HG03196 (cell line): ENCODE results near the gene CTDSP2.
A peak's percentile ranks its signal among the peaks of the same experiment; 100 is the strongest.
"Not testable (repeated sequence)": the region's sequence is repeated elsewhere in the genome, so short reads cannot be mapped to it uniquely, and the experiment has no call there.

Experiments
- ATAC-seq: cut with Tn5 transposase; IDR thresholded peaks from one replicate; pipeline ENCODE4 v1.9.1; 2021; ENCODE audit not compliant: unreplicated experiment

Gene CTDSP2

DNA sequence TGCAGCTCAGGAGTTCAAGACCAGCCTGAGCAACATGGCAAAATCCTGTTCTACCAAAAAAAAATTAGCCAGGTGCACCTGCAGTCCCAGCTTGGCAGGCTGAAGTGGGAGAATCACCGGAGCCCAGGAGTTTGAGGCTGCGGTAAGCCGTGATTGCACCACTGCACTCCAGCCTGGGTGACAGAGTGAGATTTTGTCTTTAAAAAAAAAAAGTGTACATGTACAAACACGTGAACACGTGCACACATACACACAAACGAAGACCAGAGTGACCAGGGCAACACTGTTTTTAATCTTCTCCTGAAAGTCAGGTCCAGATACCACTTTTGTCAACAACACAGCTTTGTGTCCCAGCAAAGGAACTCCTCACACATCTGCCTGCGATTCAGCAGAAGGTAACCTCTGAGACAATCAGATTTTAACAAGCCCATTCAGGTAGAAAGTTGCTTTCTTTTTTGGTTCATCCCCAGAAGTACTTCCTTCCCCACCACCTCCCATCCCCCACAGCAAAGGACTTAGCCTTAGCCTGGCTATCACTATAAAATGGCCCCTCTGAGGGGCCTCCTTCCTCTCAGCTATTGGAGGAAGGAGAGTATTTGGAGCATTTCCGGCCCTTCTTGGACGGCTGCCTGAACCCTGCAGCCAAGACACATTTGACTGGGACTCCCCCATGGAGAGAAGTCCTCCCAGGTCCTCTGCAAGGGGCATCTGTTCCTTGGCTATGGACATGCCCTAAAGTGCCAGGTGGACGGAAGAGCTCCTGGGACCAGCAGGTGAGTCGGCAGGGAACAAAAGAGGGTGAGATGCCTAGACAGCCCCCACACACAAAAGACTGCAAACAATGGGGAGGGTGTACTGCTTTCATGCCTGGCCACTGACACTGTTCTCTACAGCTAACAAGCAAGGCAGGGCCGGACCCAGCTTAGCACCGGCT lies 9.8 kb downstream of the CTDSP2 start:
- ATAC-seq: peak; percentile 39

DNA sequence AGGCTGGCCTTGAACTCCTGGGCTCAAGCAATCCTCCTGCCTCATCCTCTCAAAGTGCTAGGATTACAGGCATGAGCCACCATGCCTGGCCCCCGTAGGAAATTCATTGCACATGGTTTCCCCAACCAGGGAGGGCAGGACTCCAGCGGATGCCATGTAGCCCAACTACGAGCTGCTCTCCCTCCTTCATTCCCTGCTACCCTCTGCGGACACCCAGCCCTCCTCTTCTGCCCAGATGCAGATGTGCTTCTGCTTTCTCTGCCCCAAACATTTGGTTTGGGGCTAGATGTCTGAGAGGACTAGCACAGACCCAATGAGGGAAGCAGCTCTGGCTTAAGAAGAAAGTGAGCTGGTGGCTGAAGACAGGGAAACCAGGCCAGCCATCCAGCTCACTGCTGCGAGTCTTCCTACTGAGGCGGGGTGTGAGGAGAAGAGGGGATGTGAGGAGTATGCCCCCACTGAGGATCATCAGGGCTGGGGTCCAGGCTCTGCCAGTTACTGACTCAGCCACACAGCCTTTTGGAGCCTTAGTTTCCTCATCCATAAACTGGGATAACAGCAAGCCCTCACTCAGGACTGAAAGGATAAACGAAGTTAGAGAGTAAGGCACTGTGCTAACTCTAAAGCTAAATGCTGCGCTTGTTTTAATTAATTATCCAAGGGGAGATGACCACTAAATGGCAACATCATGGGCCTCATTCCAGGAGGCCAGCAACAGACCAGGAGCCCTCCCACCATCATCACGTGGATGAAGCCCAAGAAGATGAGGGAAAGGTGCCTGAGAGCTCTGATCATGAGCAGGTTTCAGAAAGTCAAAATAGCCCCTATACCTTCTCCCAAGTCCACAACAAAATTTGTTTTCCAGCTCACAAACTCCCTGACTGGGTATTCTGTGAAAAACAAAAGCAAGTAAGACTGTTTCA lies 10.9 kb downstream of the CTDSP2 start:
- ATAC-seq: no peak

DNA sequence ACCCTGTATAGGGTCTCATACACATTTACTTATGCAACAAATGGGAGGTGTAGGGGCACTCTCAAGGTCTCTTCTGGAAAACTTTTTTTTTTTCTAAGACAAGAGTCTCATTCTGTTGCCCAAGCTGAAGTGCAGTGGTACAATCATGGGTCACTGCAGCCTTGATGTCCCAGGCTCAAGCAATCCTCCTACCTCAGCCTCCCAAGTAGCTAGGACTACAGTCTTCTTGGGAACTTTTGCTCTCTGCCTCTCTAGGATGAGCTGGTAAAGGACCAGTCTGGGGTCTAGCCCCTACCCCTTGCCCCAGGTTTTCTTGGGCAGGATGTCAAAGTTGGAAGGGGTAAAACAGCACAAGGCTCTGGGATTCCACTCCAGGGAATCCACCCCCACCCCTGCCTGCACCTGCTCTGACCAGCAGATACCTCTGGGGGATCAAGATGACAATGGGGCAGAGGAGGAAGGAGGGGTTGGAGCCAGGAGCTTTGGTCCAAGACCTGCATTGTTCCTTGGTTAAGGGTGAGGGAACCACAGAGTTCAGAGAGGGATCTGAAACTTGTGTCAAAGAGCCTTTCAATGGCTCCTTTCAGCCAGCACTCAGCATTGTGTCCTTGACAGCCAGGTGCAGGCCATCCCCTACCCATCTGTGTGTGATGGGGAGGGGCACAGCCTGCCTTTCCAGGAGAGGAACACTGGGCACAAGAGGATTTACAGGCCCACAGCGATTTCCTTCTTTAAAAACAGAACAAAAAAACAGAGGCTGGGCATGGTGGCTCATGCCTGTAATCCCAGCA lies 12.2 kb downstream of the CTDSP2 start:
- no peak for ATAC-seq

DNA sequence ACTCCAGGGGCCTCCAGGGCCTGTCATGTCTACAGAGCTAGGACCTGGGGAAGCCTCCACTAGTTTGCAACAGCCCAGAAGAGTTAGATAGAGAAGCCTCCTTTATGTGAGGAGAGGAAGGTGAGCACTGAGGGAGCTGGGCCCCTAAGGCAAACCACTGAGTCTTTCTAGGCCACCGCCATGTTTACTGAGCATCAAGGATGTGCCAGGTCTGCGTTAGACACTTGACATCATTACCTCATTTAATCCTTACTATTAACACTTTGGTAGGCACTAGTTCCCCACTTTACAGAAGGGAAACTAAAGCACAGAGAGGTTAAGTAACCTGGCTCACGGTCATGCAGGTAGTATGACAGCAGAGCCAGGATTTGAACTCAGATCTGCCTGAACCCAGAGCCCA lies 12.9 kb downstream of the CTDSP2 start:
- no peak for ATAC-seq

DNA sequence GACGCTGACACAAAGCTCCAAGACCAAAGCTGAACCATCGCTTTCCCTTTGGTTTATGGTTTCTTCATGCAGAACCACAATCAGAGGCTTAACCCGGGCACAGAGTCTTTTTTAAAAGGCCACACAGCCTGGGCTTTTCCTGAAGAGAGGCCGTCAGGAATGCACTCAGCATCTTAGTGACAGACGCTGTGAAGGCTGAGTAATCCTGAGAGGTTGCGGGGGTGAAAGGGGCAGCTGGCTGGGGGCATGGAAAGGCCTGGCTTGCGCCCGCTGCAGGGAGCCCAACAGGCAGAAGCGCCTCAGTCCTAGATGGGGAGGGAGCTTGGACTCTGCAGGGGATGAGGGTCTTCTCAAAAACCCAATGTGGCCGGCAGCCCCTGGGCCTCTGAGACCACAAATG lies 13.6 kb downstream of the CTDSP2 start:
- no peak for ATAC-seq

DNA sequence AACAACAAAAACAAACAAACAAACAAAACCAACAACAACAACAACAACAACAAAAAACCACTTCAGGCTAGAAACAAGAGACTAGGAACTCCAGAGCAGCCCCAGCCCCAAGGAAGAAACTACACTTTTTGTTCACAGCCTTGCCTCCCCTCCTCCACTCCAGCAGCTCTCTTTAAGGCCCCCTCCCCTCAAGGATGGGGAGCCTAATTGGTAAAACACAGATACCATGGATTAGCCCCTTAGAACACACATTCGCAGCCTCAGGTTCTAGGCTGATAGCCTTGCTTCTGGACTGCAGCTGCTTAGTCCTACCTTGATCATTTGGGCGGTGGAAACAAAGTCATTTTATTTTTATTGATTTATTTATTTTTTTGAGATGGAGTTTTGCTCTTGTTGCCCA lies 16.1 kb downstream of the CTDSP2 start:
- ATAC-seq: no peak

DNA sequence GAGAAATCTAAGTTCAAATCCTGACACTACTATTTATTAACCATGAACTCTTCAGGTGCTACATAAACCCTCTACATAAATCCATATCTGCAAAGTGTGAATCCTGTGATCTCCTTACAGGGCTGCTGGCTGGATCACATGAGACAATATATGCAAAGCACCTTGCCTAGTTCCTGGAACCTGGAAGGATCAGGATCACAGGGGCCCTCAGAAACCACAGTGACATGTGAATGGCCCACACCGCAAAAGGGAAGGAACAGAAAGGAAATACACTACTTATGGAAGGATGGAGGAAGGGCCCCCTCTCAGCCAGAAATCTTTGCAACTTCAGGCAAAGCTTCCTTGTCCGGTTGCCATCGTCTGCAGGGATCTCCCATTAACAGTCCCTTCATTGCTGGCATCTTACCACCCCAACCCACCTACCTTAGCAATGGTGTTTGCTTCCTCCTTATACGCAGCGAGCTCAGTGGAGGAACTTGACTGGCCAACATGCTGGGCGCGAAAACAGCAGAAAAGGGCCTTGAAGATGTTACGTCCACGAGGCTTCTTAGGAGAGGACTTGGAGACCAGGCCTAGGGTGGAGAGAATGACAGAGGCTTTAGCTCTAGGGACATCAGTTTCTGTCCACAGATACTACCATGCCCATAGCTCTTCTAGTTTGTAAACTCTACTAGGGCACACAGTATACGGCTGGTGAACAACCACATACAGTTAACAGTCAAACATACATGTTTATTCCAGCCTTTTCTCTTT lies 17.3 kb downstream of the CTDSP2 start:
- ATAC-seq: no peak

DNA sequence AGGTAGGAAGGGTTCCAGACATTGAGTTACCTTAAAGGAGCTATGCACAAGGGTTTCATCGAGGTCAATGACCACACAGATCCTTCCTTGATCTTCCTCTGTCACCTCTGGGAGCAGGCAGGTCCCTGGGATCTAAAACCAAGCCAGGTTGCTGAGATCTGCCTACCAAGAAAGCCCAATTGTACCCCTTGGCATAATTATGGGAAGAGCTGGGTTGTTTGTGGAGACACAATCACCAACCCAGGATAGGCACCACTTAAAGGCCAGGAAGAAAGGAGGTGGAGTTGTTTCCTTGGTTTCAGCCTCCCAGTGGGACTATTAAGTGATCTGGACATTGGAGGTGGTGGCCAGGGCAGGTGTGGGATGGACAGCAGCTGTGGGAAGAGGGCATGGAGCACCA lies 19.6 kb downstream of the CTDSP2 start:
- ATAC-seq: no peak

DNA sequence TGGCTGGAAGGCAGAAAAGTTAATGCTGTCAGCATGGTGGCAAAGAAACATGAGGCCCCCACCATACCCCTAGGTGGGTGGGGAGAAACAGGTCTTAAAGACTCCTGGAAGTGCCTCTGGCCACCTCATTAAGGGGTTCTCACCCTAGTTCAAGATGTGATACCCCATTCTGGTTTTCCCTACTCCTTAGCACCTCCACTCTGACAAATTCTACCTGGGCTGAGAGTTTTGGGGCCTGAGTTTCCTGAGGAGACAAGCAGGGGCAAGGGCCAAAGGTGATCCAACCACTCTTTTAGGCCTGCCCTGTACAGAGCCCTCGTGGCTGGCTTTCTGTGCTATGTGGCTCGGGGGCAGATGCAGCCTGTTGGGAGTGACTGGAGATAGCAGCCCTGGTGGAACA lies 20.1 kb downstream of the CTDSP2 start:
- no peak for ATAC-seq

DNA sequence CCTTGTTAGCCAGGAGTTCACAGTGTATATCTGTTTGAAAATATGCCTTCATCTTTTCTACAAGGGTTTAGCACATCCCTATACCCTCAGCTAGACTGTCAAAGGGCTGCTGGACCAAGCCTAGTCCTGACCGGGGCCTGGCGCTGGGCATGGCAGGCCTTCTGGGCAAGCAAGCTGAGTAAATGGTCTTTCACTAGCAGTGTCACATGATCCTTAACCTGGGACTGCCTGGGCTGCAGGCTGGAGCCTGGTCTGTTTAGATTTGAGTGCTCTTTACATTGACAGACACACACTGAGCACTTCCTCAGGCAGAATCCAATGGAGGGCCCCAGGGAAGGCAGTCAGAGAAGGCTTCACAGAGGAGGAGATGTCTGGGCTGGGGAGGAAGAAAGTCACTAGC lies 21.1 kb downstream of the CTDSP2 start:
- ATAC-seq: no peak

DNA sequence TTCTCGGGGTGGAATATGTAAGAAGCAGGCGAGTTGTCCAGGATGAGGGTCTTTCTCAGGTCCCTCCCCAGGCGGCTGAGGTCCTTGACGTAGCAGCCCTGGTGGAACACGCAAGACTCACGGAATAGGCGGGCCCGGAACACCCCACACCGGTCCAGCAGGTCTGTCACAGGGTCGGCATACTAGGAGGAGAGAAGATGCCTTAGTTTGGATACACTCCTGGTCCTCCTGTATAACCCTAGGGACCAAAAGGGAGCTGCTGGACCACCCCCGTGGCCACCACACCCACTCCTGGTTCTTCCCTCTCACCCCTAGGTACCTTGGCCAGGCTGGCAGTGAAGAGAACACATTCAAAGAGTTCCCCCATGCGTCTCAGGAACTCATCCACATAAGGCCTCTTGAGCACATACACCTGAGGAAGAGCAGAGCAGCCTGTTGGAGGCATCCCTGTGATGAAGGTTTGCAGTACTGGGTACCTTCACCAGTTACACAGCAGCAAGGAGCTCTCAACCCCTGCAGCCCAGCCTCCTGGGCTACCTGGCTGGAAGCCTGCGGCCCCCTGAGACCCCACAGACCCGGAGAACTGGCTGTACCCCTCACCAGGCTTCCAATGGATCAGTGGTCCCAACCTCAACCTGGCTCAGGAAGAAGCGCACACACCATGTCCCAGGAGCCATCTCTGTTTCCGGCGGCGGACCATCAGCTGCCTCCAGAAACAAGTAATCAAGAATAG lies 22.5 kb downstream of the CTDSP2 start:
- ATAC-seq: no peak

DNA sequence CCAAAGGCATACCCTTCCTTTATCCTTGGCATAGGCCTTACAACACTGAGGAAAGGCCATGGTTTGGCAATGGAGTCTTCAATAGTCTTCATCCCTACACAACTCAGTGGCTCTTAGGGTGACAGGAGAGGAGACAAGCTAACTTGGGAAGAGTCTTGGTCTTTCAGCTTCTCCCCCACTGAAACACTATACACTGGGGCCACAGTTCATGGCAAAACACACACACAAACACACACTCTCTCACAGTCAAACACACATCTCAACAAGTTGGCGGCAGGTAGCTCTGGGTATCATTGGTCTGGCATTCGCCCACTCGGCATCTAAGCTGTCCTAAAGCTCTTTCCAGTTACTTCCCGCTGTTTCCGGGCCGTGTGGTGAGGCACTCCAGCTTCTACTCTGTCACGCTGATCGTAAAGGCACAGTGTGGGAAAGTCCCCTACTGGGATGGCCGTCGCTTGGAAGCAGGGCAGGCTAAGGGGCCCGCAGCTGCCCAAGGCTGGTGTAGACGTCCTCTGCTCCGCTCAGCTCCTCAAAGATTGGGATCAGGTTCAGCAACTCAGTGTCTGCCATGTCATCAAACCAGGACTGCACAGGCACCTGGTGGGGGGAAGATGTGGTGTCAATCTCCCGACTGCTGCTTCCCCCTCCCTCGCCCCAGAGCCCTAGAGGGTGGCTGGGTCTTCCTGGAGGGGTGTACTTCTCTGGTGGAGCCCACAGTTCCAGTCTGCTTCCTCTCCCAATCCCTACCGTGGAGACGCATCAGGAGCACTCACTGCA lies 23.2 kb downstream of the CTDSP2 start:
- ATAC-seq: no peak

DNA sequence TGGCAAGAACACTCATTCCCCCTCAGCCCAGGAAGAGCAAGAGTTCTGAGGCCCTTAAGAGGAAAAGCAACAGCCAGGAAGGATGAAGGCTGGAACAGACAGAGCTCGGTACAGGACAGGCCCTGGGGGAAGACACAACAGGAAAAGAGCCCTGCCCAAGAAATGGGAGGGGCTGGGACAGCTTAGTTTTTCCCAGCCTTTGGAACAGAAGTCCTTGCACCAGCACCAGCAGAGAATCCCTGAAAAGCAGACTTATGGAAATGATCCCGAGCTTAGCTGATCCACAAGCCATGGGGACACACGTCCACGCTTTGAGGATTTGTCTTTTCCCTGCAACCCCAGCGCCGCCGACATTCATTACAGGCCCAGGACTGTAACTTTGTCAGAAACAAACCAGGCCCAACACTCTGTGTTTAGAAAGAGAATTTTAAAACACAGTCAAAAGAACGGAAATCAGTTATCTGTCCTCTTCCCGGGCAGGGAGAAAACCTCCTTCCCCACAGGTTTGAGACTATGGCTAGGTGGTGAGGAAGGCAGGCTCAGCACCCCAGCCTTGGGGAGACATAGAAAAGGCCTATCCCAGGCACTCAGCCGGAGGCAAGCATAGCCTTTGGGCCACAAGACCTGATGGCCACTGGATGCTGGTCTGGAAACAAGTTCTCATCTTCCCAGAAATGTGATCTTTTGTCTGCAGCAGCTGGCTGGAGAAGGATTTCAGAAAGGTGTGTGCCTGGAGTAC lies 24.0 kb downstream of the CTDSP2 start:
- no peak for ATAC-seq

DNA sequence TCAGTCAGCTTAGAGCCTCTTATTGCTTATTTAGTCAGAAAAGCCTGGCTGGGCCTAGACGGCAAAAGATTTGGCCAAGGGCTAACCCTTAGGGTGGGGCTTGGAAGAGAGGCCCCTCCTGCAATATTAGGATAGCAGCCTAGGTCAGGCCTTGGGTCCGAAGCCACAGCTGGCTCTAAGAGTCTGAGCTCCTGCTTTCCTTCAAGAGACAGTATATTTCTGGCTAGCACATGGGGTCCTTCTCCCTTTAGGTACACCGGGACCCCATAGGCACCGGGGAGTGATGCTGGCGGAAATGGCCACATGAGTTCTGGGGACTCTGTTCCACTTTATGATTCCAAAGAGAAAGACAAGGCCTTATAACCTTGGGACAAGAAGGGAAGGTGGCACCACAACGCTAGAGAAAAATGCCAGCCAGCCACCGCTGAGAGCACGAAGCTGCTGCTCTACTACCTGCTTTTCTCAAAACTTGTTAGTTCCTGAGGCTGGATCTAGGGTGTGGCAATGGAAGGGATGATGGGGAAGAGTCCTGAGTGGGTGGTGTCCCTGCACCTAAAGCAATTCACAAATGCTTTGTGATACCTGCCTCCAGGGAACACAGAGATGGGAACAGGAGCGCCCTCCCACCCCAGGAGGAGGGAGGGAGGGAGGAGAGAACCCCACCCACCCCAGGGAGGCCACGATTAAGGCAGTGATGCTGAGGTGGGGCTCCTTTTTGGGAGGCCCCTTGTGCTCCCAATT lies 24.9 kb downstream of the CTDSP2 start:
- ATAC-seq: no peak

DNA sequence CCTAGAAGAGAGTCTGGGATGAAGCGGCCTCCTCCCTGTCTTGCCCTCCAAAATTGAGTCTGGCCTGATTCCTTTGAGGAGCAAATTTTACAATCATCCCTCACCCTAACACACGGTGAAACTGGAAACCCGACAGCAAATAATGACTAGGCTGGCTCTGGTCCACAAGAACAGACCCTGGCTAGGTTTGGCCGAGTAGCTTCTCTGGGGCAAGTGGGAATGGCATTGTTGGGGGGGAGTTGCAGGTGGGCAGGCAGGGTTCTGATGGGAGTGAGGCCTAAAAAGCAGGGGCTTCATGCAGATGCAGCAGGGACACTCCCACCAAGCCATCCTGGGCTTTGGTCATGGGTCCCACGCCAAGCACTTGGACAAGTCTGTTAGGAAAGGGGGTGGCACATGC lies 25.5 kb downstream of the CTDSP2 start:
- not testable (repeated sequence) for ATAC-seq

DNA sequence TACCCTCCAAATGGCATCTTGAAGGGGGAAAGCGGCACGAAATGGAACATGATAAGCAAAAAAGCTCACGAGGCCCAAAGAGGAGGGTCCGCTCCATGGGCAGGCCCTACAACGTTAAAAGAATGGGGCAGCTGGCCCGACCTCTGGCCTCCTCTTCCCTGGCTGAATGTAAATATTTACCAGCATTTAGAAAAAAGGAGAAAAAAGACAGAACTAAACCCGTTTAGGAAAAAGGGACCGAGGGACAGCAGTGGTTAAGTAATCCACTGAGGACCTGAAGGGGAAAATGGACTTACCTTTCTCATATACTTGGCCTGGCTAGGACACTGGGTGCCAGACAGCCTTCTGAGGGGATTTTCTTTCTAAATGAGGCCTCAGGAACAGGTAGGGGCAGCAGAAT lies 26.4 kb downstream of the CTDSP2 start:
- ATAC-seq: not testable (repeated sequence)

DNA sequence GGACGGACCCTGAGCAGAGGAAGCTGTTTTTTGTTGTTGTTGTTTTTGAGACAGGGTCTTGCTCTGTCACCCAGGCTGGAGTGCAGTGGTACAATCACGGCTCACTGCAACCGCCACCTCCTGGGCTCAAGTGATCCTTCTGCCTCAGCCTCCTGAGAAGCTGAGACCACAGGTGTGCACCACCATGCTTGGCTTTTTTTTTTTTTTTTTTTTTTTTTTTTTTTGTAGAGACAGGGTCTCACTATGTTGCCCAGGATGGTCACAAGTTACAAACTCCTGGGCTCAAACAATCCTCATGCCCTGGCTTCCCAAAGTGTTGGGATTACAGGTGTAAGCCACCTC lies 28.6 kb downstream of the CTDSP2 start:
- not testable (repeated sequence) for ATAC-seq
